MCF 10A (cell line): Measurements from ENCODE around the gene NAALADL2. TPM values are rescaled to one million over a fixed set of nuclear protein-coding genes. Genes with fewer than 3 reads are reported as not detected.

Experiments
- BruUV-seq: library from RNA; stranded (reverse); fragments of 400-500 nt; replicated peaks from 2 replicates; lab custom pipeline; 2021; lab: Mats Ljungman, UMichigan
- CTCF ChIA-PET: fragments of 300-600 bp; sonication (Branson Sonifier 250); formaldehyde crosslinking; extraction: SDS; loops from one replicate; lab custom pipeline; 2021; ENCODE audit warnings: antibody characterized with exemption, inconsistent platforms; lab: Yijun Ruan, JAX
- POLR2A ChIA-PET: fragments of 300-600, 350-650 bp; sonication (Branson Sonifier 250); formaldehyde crosslinking; extraction: SDS; loops from one replicate; lab custom pipeline; 2020; ENCODE audit warnings: antibody characterized with exemption, inconsistent platforms; lab: Yijun Ruan, JAX
- DNase-seq: peaks from one replicate; pipeline ENCODE4 v3.0.0-alpha.2; 2018; ENCODE audit not compliant: unreplicated experiment
- H3K27ac Mint-ChIP-seq: one replicate; pipeline ENCODE4 v1.8.0; 2022; ENCODE audit warnings: mild to moderate bottlenecking, low read depth, mixed read lengths; ENCODE audit not compliant: unreplicated experiment
- H3K27me3 Mint-ChIP-seq: one replicate; pipeline ENCODE4 v1.8.0; 2022; ENCODE audit warnings: mixed read lengths; ENCODE audit not compliant: insufficient read depth, unreplicated experiment
- H3K36me3 Mint-ChIP-seq: one replicate; pipeline ENCODE4 v1.8.0; 2022; ENCODE audit warnings: mild to moderate bottlenecking, moderate library complexity, mixed read lengths; ENCODE audit not compliant: insufficient read depth, unreplicated experiment
- H3K4me1 Mint-ChIP-seq: one replicate; pipeline ENCODE4 v1.8.0; 2022; ENCODE audit warnings: mixed read lengths; ENCODE audit not compliant: insufficient read depth, unreplicated experiment
- H3K4me3 Mint-ChIP-seq: one replicate; pipeline ENCODE4 v1.8.0; 2022; ENCODE audit warnings: mild to moderate bottlenecking, moderate library complexity, mixed read lengths; ENCODE audit not compliant: unreplicated experiment
- H3K9me3 Mint-ChIP-seq: one replicate; pipeline ENCODE4 v1.8.0; 2022; ENCODE audit warnings: mixed read lengths; ENCODE audit not compliant: unreplicated experiment
- CTCF ChIP-seq: fragments of 200-600 bp; IDR thresholded peaks from one replicate; pipeline ENCODE4 v1.8.0; 2022; ENCODE audit warnings: antibody characterized with exemption, mild to moderate bottlenecking; ENCODE audit not compliant: unreplicated experiment
- intact Hi-C: fragments of 100-400 bp; cut with micrococcal nuclease; formaldehyde crosslinking; loops from 2 replicates; pipeline ENCODE4 v1.14.1; 2022
- total RNA-seq: library from RNA; stranded (reverse); gene quantifications from 2 replicates; pipeline ENCODE4 v1.2.3, GENCODE V29; 2022

NAALADL2 gene
- total RNA-seq, 1 experiment from 2014 or later = 4.2 TPM

GRCh38 chr3:175005881-175006280, 146.7 kb downstream of the NAALADL2 start:
- POLR2A ChIA-PET = interaction anchor here (0.7 kb wide), 1 partner anchor 659 kb away, joined by 4 read pairs; no protein-coding TSS in a partner anchor
- Mint-ChIP-seq H3K9me3 (no peaks in the 10 kb centered on the region), H3K27me3 (no peaks in the 10 kb centered on the region), H3K4me1 (no peaks in the 10 kb centered on the region), H3K4me3 (no peak overlapping the region), H3K27ac (no peak overlapping the region), H3K36me3 (no peaks in the 10 kb centered on the region)
- intact Hi-C loops = no loop called here
- no peak for DNase-seq
- TF ChIP-seq CTCF = no peak
- no TSS peak for BruUV-seq
- CTCF ChIA-PET = interaction anchor here (0.7 kb wide), 1 partner anchor 45 kb away, joined by 3 read pairs; no protein-coding TSS in a partner anchor

GRCh38 chr3:175007306-175007705, 148.2 kb downstream of the NAALADL2 start:
- no TSS peak for BruUV-seq
- Mint-ChIP-seq H3K36me3 (no peaks in the 10 kb centered on the region), H3K27me3 (no peaks in the 10 kb centered on the region), H3K4me1 (no peaks in the 10 kb centered on the region), H3K4me3 (no peak overlapping the region), H3K27ac (no peak overlapping the region), H3K9me3 (no peaks in the 10 kb centered on the region)
- intact Hi-C loops = no loop called here
- ChIA-PET POLR2A (no interaction called here), CTCF (no interaction called here)
- no peak for TF ChIP-seq CTCF
- no peak for DNase-seq

- H3K27me3 Mint-ChIP-seq = no peaks in the 10 kb centered on the region
- BruUV-seq = no TSS peak
- no peaks in the 10 kb centered on the region for H3K4me1 Mint-ChIP-seq
- no peak overlapping the region for H3K4me3 Mint-ChIP-seq
- H3K9me3 Mint-ChIP-seq = no peaks in the 10 kb centered on the region
- DNase-seq = no peak
- ChIA-PET POLR2A (interaction anchor here (0.6 kb wide), 1 partner anchor 70 kb away, joined by 3 read pairs; no protein-coding TSS in a partner anchor), CTCF (interaction anchor here (0.6 kb wide), 1 partner anchor 13 kb away, joined by 3 read pairs; no protein-coding TSS in a partner anchor)
- TF ChIP-seq CTCF = no peak
- H3K27ac Mint-ChIP-seq = no peak overlapping the region
- no peaks in the 10 kb centered on the region for H3K36me3 Mint-ChIP-seq
- intact Hi-C loops = no loop called here
These were observed 150.2 kb downstream of the NAALADL2 start for GRCh38 chr3:175009295-175009694.

- BruUV-seq = no TSS peak
- no peaks in the 10 kb centered on the region for H3K27me3 Mint-ChIP-seq
- POLR2A ChIA-PET = no interaction called here
These were observed 156.0 kb downstream of the NAALADL2 start for GRCh38 chr3:175015056-175015635.

More at GRCh38 chr3:175015056-175015635, 156.0 kb downstream of the NAALADL2 start:
- H3K27ac Mint-ChIP-seq = no peak overlapping the region
- H3K4me1 Mint-ChIP-seq = no peaks in the 10 kb centered on the region
- intact Hi-C loops = no loop called here
- H3K36me3 Mint-ChIP-seq = no peaks in the 10 kb centered on the region
- CTCF ChIA-PET = interaction anchor here (1.0 to 1.4 kb wide), 2 partner anchors 12 to 14 kb away, joined by 3 read pairs; no protein-coding TSS in a partner anchor
- no peaks in the 10 kb centered on the region for H3K9me3 Mint-ChIP-seq
- no peak for DNase-seq
- H3K4me3 Mint-ChIP-seq = no peak overlapping the region
- no peak for TF ChIP-seq CTCF
